NCI-H2171 (cell line): Measurements from ENCODE around the gene ENTPD2.
"Not testable (repeated sequence)": the region's sequence is repeated elsewhere in the genome, so short reads cannot be mapped to it uniquely, and the experiment has no call there.

Experiments used
- DNase-seq: peaks from one replicate; lab custom pipeline; 2025; lab: John Stamatoyannopoulos, UW

ENTPD2 gene

GRCh38 chr9:137045294-137046087 is 8.4 kb downstream of the ENTPD2 start:
- DNase-seq: peak; percentile 82

- no peak for DNase-seq
These were observed 9.2 kb downstream of the ENTPD2 start for GRCh38 chr9:137044502-137045177.

GRCh38 chr9:137044037-137044436 is 9.8 kb downstream of the ENTPD2 start:
- no peak for DNase-seq

- no peak for DNase-seq
These were observed 10.8 kb downstream of the ENTPD2 start for GRCh38 chr9:137042751-137043727.

GRCh38 chr9:137041124-137041523 is 12.7 kb downstream of the ENTPD2 start:
- no peak for DNase-seq

GRCh38 chr9:137040568-137040967 is 13.3 kb downstream of the ENTPD2 start:
- DNase-seq: no peak

GRCh38 chr9:137039611-137040366 is 14.1 kb downstream of the ENTPD2 start:
- no peak for DNase-seq

GRCh38 chr9:137038916-137039315 is 14.9 kb downstream of the ENTPD2 start:
- no peak for DNase-seq

GRCh38 chr9:137037483-137037882 is 16.4 kb downstream of the ENTPD2 start:
- no peak for DNase-seq

- DNase-seq: no peak
These were observed 16.8 kb downstream of the ENTPD2 start for GRCh38 chr9:137037035-137037434.

- no peak for DNase-seq
These were observed 17.9 kb downstream of the ENTPD2 start for GRCh38 chr9:137035937-137036336.

GRCh38 chr9:137035507-137035834 is 18.4 kb downstream of the ENTPD2 start:
- DNase-seq: no peak

- DNase-seq: peak; percentile 90
These were observed 19.0 kb downstream of the ENTPD2 start for GRCh38 chr9:137034709-137035506.

- DNase-seq: no peak
These were observed 19.7 kb downstream of the ENTPD2 start for GRCh38 chr9:137034039-137034708.

GRCh38 chr9:137033481-137033880 is 20.4 kb downstream of the ENTPD2 start:
- not testable (repeated sequence) for DNase-seq

GRCh38 chr9:137032858-137033257 is 21.0 kb downstream of the ENTPD2 start:
- no peak for DNase-seq

GRCh38 chr9:137031904-137032640 is 21.8 kb downstream of the ENTPD2 start, which contains the start of gene FUT7:
FUT7 (minus strand) TSS chr9:137032088; CDS start chr9:137031991, 97 bp downstream.
- peak; percentile 52 for DNase-seq

- DNase-seq: no peak
These were observed 23.0 kb downstream of the ENTPD2 start for GRCh38 chr9:137030538-137031527.
